PC-3 (cell line): ENCODE data around the gene LIPC. TPM values are rescaled to one million over a fixed set of nuclear protein-coding genes. Genes with fewer than 3 reads are reported as not detected.

Source experiments
- ATAC-seq: fragments of 200-7000 bp; cut with Tn5 transposase; 2 replicates; pipeline ENCODE4 v1.9.1; 2020; ENCODE audit warnings: mild to moderate bottlenecking, moderate library complexity
- BruUV-seq: library from RNA; stranded (reverse); fragments of 400-500 nt; replicated peaks from 2 replicates; lab custom pipeline; 2021; lab: Mats Ljungman, UMichigan
- CTCF ChIA-PET: fragments of 300-600 bp; sonication (Branson Sonifier 250); formaldehyde crosslinking; loops from one replicate; lab custom pipeline; 2022; ENCODE audit warnings: antibody characterized with exemption; lab: Charles Lee
- POLR2A ChIA-PET: fragments of 300-600 bp; sonication (Branson Sonifier 250); formaldehyde crosslinking; loops from one replicate; lab custom pipeline; 2022; ENCODE audit warnings: antibody characterized with exemption; ENCODE audit not compliant: unreplicated experiment; lab: Charles Lee
- DNase-seq: peaks from one replicate; pipeline ENCODE4 v3.0.0-alpha.2; 2015
- H2AFZ ChIP-seq: fragments of 300-600 bp; sonication (generic); 2 replicates; pipeline ENCODE4 v1.6.0; 2016; ENCODE audit warnings: antibody characterized with exemption, low read length
- H3F3A ChIP-seq: fragments of 300-600 bp; sonication (generic); one replicate; pipeline ENCODE4 v1.6.0; 2017; ENCODE audit warnings: antibody characterized with exemption, low read length, control low read depth, mild to moderate bottlenecking; ENCODE audit not compliant: unreplicated experiment
- H3K27ac ChIP-seq: fragments of 300-600 bp; sonication (generic); 2 replicates; pipeline ENCODE4 v1.5.1; 2016; ENCODE audit warnings: mild to moderate bottlenecking, low read length
- H3K27me3 ChIP-seq: fragments of 300-600 bp; sonication (generic); 2 replicates; pipeline ENCODE4 v1.6.1; 2016; ENCODE audit warnings: low read length, mixed read lengths
- H3K36me3 ChIP-seq: fragments of 300-600 bp; sonication (generic); 2 replicates; pipeline ENCODE4 v1.6.1; 2016; ENCODE audit warnings: low read depth, mixed run types, low read length, mixed read lengths
- H3K4me1 ChIP-seq: fragments of 300-600 bp; sonication (generic); 2 replicates; pipeline ENCODE4 v1.5.1; 2016; ENCODE audit warnings: low read length; ENCODE audit not compliant: insufficient read depth
- H3K4me2 ChIP-seq: fragments of 300-600 bp; sonication (generic); 2 replicates; pipeline ENCODE4 v1.6.0; 2016; ENCODE audit warnings: low read length
- H3K4me3 ChIP-seq: fragments of 300-600 bp; sonication (generic); 2 replicates; pipeline ENCODE4 v1.5.1; 2016; ENCODE audit warnings: mild to moderate bottlenecking, low read length, mixed read lengths
- H3K79me2 ChIP-seq: fragments of 300-600 bp; sonication (generic); 2 replicates; pipeline ENCODE4 v1.6.1; 2017; ENCODE audit warnings: low read length, mixed read lengths
- H3K9ac ChIP-seq: fragments of 300-600 bp; sonication (generic); 2 replicates; pipeline ENCODE4 v1.6.0; 2016; ENCODE audit warnings: mild to moderate bottlenecking, low read length
- H3K9me2 ChIP-seq: fragments of 300-600 bp; sonication (generic); replicated peaks from 2 replicates; pipeline ENCODE4 v1.6.1; 2016; ENCODE audit warnings: mixed run types, low read length, mixed read lengths
- H3K9me3 ChIP-seq: fragments of 300-600 bp; sonication (generic); 2 replicates; pipeline ENCODE4 v1.6.1; 2016; ENCODE audit warnings: low read length, mixed read lengths
- H4K20me1 ChIP-seq: fragments of 300-600 bp; sonication (generic); 2 replicates; pipeline ENCODE4 v1.6.1; 2016; ENCODE audit warnings: low read length, mixed read lengths
- EZH2 ChIP-seq: fragments of 300-600 bp; sonication (generic); IDR thresholded peaks from one replicate; pipeline ENCODE4 v1.6.1; 2017; ENCODE audit warnings: antibody characterized with exemption, mild to moderate bottlenecking, low read length; ENCODE audit not compliant: unreplicated experiment
- EZH2phosphoT487 ChIP-seq: fragments of 300-600 bp; sonication (generic); IDR thresholded peaks from 2 replicates; pipeline ENCODE4 v1.6.1; 2018; ENCODE audit warnings: mild to moderate bottlenecking, antibody characterized with exemption, low read length, borderline replicate concordance
- intact Hi-C: fragments of 100-400 bp; cut with micrococcal nuclease; formaldehyde crosslinking; loops from 2 replicates; pipeline ENCODE4 v1.9.0; 2023
- total RNA-seq: library from RNA; depleted of rRNA; stranded (reverse); fragments of >200 nt; gene quantifications from 2 replicates; pipeline ENCODE4 v1.2.3, GENCODE V29; 2014
- TF ChIP-seq, protein P1 (sequence below): fragments of 300-600 bp; sonication (generic); conservative IDR thresholded peaks from 2 replicates; pipeline ENCODE4 v1.5.1; 2017; ENCODE audit warnings: antibody characterized with exemption, low read depth, mild to moderate bottlenecking, low read length

Gene LIPC
- total RNA-seq, 1 experiment from 2014 or later, result not detected

DNA sequence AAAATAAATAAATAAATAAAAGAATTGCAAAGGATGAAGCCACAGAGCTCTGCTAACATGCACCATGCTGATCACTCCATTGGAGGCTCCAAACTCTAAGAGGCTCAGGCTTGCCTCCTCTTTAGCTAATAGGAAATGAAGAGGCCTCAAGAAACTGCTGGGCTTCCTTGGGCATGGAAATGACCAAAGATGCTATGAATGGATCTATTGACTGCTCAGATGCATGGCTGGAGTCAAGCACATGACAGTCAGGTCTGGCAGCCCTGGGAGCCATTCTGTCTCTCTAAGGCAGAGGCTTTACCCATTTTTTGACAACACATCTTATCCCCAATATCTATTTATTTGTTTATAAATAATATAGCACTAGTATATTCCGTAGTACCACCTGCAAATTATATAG is 5.3 kb upstream of the LIPC start:
- Histone ChIP-seq H3K4me3 (no peak overlapping the region), H3K4me2 (no peak overlapping the region), H4K20me1 (no peaks in the 10 kb centered on the region), H3K79me2 (no peaks in the 10 kb centered on the region), H3K27ac (no peak overlapping the region), H3K36me3 (no peaks in the 10 kb centered on the region), H2AFZ (no peak overlapping the region), H3K9me2 (no peaks in the 10 kb centered on the region), H3K9ac (no peak overlapping the region), H3K9me3 (no peaks in the 10 kb centered on the region), H3K27me3 (no peaks in the 10 kb centered on the region), H3K4me1 (no peaks in the 10 kb centered on the region), H3F3A (no peaks in the 10 kb centered on the region)
- ATAC-seq (no peak), DNase-seq (no peak)
- TF ChIP-seq EZH2phosphoT487 (no peak), EZH2 (no peak)
- ChIA-PET POLR2A (no interaction called here), CTCF (no interaction called here)
- intact Hi-C loops, result no loop called here
- BruUV-seq, result no TSS peak

DNA sequence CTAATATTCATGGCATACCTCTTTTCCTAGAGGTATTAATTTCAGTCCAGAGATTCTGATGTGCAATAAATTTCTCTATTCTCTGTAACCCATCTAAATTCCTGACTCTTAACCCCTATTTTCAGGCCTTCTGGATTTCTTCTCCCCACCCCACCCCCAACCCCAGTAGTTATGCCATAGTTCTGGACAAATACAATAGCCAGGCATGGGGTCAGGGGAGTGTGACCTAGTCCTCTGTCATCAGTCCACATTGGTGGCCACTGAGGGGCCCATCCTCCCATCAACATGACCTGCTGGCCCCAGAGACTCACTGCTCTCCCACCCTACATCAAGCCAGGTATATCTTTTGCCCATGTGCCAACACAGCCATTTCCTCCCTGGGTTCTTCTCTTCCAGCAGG is 3.8 kb upstream of the LIPC start:
- DNase-seq, result no peak
- Histone ChIP-seq H3K4me2 (no peak overlapping the region), H3K79me2 (no peaks in the 10 kb centered on the region), H2AFZ (no peak overlapping the region), H3F3A (no peaks in the 10 kb centered on the region), H3K27ac (no peak overlapping the region), H3K4me3 (no peak overlapping the region), H3K9me3 (no peaks in the 10 kb centered on the region), H4K20me1 (no peaks in the 10 kb centered on the region), H3K4me1 (no peaks in the 10 kb centered on the region), H3K9me2 (no peaks in the 10 kb centered on the region), H3K9ac (no peak overlapping the region), H3K27me3 (no peaks in the 10 kb centered on the region), H3K36me3 (no peaks in the 10 kb centered on the region)
- no TSS peak for BruUV-seq
- ChIA-PET POLR2A (no interaction called here), CTCF (no interaction called here)
- intact Hi-C loops, result no loop called here
- no peak for ATAC-seq
- TF ChIP-seq EZH2 (no peak), EZH2phosphoT487 (no peak)
- TF ChIP-seq, protein P1, sequence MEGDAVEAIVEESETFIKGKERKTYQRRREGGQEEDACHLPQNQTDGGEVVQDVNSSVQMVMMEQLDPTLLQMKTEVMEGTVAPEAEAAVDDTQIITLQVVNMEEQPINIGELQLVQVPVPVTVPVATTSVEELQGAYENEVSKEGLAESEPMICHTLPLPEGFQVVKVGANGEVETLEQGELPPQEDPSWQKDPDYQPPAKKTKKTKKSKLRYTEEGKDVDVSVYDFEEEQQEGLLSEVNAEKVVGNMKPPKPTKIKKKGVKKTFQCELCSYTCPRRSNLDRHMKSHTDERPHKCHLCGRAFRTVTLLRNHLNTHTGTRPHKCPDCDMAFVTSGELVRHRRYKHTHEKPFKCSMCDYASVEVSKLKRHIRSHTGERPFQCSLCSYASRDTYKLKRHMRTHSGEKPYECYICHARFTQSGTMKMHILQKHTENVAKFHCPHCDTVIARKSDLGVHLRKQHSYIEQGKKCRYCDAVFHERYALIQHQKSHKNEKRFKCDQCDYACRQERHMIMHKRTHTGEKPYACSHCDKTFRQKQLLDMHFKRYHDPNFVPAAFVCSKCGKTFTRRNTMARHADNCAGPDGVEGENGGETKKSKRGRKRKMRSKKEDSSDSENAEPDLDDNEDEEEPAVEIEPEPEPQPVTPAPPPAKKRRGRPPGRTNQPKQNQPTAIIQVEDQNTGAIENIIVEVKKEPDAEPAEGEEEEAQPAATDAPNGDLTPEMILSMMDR, result no peak

DNA sequence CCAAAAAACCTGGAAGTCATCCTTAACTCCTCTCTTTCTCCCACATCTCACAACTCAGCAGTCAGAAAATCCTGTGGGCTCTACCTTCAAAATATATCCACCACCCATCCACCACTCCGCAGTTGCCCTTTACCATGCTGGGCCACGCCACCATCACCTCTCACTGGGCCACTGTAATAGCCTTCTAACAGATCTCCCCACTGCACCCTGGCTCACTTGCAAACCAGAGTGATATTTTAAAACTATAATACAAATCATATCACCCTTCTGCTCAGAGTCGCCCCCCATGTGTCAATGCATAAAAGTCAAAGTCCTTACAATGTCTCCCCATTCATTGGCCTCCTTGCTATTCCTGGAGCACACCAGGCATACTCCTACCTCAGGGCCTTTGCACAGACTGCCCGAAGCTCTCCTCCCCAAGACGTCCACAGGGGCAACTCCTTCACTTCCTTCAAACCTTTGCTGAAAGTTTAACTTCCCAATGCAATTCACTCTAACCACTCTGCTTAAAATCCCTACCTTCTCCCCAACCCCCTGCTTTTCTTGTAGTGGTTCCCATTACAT is 1.5 kb upstream of the LIPC start:
- H3K4me2 ChIP-seq, result no peak overlapping the region
- H3K36me3 ChIP-seq, result no peaks in the 10 kb centered on the region
- H3K27me3 ChIP-seq, result no peaks in the 10 kb centered on the region
- H3K4me1 ChIP-seq, result no peaks in the 10 kb centered on the region
- H3K9me3 ChIP-seq, result no peaks in the 10 kb centered on the region
- no TSS peak for BruUV-seq
- H3F3A ChIP-seq, result no peaks in the 10 kb centered on the region
- H4K20me1 ChIP-seq, result no peaks in the 10 kb centered on the region
- TF ChIP-seq, protein P1, result no peak
- H3K9me2 ChIP-seq, result no peaks in the 10 kb centered on the region
- H3K27ac ChIP-seq, result no peak overlapping the region
- CTCF ChIA-PET, result no interaction called here
- H3K9ac ChIP-seq, result no peak overlapping the region
- DNase-seq (no peak), ATAC-seq (no peak)
- H3K4me3 ChIP-seq, result no peak overlapping the region
- intact Hi-C loops, result no loop called here
- POLR2A ChIA-PET, result no interaction called here
- H3K79me2 ChIP-seq, result no peaks in the 10 kb centered on the region
- H2AFZ ChIP-seq, result no peak overlapping the region
